Renal pelvis (tissue), 4 donors: ENCODE results near the gene SHE. TPM values are rescaled to one million over a fixed set of nuclear protein-coding genes. Genes with fewer than 3 reads are reported as not detected.
"Not testable (repeated sequence)": the region's sequence is repeated elsewhere in the genome, so short reads cannot be mapped to it uniquely, and the experiment has no call there.

ENCODE experiments used
- DNase-seq: peaks from one replicate; pipeline ENCODE4 v3.0.0-alpha.2; 2013
- polyA plus RNA-seq, 3 donors: library from polyadenylated mRNA; unstranded; fragments of 120-200 nt; gene quantifications; one replicate each; pipeline ENCODE4 v1.2.1, GENCODE V29; 2013; ENCODE audit not compliant: insufficient read length in 3 of 3

The SHE gene
- polyA plus RNA-seq, 3 donors: 10.2 to 12.4 (median 11.0) TPM

DNA sequence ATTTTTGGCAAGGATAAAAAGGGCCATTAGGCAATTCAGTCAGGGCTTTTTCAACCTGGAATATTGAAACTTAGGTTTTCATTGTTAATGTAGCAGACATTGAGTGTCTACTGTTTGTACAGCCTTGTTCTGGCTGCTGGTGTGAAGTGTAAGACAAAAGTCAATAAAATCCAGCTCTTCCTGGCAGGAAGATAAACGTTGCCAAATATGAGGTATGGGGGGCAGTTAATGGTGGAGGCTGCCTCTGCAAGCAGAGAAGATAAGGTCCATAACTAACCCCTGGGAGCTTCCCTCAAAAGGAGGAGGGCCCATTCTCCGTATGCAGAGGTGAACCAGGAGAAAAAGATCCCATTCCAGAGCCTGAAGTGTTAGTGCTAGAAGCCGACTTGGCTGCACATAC is 19.5 kb upstream of the SHE start:
- DNase-seq: no peak

DNA sequence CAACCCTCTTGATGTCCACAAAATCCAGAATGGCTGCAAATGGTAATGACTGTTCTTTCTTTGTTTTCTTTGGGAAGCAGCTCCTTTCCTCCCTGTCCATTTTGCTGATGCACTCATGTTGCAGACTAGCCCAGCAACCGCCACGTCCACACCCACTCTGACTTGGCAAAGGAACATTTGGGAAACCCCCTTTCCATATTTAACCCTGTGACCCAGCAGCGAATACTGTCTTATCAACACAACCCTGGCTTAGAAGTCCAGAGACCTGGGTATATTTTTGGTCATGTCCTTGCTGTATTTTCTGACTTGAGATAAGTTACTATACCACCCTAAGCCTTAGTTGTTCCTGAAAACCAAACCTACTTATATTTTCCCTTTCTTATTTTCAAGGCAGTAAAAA is 18.1 kb upstream of the SHE start:
- no peak for DNase-seq

DNA sequence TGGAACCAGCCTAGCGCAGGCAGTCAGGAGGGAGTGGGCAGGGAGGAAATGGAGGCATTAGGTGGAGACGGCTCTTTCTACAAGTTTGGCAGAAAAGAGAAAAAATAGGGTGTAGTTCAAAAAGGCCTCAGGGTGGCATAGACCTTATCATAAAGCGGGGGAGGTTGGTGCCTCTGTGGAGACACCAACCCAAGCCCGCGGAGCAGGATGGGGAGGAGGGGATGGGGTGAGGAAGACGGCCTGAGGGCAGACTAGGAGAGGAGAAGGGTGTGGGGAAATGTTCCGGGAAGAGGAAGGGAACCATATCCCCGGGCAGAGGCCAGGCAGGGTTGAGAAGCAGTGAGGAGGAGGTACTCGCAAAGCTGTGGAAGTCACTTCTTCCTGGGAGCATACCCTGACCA is 17.4 kb upstream of the SHE start:
- DNase-seq: no peak

DNA sequence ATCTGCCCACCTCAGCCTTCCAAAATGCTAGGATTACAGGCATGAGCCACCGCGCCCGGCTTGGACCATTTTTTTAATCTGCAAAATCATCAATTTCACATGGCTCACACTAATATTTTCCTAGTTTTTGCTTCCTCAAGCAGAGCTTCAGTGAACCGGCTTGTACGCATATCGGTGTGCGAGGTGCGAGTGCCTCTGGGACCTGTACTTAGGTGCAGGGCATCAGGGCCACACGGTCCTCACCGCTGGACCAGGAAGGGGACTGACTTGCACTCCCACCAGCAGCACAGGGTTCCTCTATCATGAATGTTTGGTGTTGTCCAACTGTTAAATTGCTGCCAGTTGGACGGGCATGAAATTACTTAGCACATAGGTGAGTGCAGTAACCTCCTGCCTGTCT is 15.4 kb upstream of the SHE start:
- no peak for DNase-seq

DNA sequence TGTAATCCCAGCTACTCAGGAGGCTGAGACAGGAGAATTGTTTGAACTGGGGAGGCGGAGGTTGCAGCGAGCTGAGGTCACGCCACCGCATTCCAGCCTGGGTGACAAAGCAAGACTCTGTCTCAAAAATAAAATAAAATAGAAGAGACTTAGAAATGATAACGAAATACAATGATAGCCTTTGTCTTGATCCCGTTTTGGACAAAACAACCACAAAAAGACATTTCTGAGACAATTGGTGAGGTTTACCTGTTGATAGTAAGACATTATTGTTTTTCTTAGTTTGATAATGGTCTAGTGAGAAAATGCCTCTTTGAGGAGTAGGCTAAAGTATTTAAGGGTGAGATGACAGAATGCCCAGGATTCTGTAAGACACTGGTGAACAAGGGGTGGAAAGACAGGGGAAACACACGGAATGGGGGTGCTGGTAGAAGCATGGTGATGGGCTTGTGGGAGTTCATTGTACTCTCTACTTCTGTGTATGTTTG is 11.9 kb upstream of the SHE start:
- no peak for DNase-seq

DNA sequence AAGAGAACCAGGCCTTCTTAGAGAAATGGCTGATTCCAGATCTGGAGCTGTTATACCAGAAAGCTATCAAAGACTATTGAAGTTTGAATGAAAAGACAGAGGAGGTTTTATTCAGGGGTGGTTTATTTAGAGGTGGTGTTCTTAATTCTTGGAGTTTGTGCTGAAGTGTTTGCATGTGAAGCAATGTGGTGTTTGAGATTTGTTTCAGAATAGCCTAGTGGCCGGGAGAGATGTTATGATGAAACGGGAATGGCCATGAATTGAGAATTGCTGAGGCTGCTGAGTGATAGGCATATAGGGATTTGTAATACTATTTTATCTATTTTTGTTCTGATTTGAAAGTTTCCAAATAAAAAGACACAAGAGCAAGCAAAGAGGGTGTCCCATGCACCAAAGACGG is 10.5 kb upstream of the SHE start:
- DNase-seq: no peak

DNA sequence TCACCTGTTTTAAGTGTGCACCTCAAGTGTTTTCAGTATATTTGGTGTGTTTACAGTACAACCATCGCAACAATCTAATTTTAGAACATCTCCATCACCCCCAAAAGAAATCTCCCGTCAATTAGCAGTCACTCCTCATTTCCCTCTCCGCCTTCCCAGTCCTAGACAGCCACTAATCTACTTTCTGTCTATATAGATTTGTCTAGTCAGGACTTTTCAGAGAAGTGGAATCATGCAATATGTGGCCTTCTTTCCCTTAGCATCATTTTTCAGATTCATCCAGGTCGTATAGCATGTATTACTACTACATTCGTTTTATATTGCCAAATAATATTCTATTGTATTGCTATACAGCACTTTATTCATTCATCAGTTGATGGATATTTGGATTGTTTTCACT is 1.7 kb upstream of the SHE start:
- DNase-seq: no peak

DNA sequence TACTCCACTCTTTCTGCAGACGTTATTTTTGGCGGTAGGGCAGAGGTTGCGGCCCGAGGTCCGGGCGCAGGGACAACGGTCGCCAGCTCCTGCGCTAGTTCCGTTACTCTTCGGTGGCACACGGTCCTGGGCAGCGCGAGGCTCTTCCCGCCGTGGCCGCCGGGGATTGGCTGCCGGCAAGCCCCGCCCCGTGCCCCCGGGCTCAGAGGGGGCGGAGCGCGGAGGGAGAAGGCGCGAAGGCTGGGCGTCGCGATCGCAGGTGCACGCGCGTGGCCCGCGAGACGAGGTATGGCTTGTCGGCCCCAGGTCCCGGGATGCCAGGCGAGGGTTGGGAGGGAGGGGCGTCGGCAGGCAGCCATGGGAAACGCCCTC is 518 bp upstream of the SHE start:
- DNase-seq: no peak

DNA sequence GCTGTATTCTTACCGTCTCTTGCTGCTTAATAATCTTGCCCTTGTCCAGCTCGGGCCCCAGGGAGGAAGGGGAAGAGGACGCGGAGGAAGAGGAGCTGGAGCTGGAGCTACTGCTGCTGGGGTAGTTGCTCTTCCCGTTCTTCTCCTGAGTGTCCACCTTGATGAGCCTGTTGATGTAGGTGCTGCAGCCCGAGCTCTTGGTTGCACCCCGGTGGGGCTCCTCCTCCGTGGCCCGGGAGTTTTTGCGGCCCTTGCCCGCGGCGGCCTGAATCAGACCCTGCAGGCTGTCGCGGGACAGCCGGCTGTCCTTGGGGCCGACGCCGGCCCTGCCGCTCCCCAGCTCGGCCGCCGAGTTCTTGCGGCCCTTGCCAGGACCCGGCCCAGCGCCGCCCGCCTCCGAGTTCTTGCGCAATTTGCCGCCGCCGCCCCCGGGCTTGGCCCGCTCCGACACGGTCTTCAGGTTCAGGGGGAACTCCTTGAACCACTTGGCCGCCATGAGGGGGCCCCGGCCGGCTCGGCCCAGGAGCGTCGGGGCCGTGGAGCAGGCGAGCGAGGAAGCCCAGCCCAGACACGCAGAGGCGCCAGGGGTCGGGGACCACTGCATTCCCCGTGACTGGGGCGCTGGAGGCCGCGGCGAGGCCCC is 668 bp downstream of the SHE start:
- DNase-seq: no peak

DNA sequence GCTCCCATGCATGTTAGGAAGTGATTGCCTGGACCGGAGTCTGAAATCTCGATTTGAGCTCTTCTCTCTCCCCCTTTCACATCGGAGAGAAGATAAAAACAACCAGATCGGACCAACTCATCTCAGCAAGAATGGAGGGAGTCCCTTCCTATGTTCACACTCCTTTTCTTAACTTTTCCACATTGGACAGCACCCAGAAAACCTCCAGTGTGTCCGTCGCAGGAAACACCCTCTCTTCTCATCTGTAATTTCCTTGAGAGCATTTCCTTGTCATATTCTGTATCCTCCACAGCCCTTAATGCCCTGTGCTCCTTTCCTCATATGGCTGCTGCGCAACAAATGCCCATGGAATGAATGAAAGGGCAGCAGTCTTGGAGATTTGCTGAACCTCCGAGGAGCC is 1.7 kb downstream of the SHE start:
- DNase-seq: no peak

DNA sequence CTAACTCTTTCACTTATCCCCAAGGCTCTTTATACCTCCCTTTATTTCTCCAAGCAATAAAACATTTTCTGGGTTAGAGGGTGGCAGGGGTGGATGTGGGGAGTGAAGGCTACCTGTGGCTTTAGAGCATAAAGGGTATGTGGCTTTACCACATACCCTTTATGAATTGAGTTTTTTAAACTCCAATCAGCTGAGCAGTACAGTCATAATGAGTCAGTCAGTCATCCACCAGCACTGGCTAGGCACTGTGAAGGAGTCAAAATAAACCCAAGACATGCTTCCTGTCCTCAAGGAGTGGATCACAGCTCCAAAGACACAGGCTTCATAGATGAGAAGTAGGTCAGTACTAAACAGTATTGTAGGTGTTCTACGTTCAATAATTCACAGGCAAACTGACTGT is 2.8 kb downstream of the SHE start:
- DNase-seq: no peak

DNA sequence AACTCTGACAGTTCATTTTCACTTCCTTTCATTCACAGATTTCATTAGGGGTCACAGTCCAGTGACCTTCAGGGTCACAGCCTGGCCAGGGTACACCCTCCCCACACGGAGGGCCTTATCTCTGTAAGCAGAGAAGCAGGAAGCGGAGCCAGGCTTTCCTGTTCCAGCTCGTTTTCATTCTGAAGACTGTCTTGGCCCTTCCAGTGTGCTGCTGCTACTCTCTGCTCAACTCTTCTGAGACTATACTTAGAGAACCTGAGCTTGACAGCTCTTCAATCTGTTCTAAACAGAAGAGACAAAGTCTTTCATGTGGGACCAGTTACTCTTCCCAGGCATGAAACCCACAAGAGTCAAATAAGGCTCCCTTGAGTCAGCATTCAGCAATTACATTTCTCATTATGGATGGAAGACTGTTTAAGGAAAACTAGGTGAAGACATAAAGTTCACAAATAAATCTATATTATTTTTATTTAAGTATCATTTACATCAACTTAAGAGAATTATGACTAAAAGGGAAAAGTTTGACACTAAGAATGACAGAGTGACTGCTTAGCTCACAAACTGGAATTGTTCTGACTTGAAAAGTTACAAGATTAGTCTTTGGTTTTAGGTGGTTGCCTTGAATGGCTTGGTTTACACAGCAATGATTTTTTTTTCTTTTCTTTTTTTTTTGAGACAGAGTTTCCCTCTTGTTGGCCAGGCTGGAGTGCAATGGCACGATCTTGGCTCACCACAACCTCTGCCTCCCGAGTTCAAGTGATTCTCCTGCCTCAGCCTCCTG is 5.0 kb downstream of the SHE start:
- DNase-seq: no peak

DNA sequence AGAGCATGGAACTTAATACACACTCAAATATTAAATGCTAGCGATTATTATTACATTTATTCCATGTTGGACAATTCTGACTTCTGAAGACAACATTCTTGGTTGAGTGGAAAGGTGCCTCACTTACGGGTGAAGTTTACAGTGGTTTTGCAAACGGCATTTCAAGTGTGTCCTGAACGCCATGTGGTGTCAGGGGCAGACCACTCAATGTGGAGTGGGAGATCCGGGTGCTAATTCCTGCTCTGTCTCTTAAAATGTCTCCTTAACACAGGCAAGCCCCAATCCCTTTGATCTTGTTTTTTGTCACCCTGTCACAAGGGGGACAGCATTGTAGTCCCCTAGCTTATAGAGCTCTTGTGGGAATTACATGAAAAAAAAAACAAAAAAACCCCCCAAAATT is 5.8 kb downstream of the SHE start:
- DNase-seq: no peak

DNA sequence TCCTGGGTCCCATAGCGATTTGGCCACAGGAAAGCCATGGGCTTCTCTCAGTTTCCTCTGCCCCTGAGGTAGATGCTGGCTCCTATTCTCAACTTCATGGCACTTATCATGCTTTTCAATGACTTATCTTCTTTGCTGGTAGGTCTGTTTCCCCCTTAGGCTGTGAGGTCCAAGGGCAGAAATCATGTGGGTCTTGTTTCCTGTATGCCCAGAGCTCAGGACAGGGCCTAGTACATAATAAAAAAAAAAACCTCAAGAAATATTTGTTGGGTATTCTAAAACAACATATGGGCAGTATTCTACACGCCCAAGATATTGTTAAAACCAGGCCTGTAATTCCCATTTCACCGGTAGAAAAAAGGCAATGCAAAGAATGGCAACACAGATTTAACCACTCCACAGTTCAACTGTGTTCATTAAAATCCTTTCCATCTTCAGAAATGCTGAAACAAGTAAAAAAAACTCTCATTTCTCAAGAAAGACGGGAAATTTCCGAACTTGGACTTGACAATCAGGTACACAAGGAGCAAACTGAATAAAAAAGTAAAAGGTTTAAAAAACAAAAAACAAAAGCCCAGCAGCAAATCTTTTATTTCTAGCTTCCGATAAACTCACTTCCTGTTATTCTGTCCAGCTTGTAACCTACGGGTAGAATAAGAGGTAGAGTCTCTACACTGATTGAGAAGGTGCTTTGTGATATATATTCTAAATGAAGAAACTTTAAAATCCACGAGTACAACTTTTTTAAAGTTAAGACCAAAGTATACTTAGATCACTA is 6.5 kb downstream of the SHE start:
- DNase-seq: no peak

DNA sequence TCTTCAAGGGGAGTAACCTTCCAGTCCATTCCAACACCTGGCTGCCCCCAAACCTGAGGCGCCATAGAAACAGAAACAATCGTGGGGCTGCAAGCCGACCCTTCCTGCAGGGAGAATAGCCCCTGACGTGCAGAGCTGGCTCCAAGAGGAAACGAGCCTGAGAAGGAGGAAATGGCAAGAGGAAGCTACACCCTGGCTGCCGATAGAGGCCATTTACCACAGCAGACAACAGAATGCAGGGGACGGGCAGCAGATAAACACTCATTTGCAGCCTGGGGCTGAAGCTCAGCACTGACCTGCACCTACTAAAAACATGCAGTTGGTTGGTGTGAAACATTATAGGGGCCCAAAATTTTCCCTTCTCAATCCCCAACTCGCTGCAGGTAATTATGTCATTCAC is 8.9 kb downstream of the SHE start:
- no peak for DNase-seq

DNA sequence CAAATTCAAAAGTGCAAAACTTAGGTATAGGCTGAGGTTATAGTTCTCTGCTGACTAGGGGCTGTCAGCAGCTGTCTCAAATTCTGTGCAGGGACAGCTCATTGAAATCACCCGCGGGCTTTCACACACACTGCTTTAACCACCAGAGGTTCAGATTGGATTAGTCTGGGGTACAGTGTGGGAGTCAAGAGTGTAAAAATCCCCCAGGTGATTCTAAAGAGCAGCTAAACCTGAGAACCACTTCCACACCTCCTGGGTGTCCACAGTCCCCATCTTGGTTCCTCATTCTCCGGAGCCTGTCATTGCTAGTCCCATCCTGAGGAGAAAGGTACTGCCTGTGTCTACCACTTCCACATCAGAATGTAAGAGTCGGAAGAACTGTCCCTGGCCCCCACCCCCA is 10.1 kb downstream of the SHE start:
- no peak for DNase-seq

DNA sequence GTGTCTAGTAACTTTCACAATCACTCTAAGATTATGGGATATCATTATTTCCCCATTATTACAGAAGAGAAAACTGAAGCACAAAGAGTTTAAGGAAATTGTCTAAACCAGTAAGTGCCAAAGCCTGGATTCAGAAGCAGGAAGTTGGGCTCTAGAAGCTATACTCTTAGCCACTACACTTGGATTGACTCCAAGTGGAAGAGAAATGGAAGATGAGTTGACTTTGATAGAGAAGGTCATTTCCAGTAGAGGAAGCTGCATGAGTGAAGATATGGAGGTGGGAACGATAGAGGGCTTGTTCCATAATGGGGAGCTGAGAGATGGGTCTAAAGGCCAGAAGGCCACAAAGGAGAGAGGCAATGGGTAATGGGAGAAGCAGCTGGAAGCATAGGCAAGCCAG is 11.9 kb downstream of the SHE start:
- DNase-seq: no peak

DNA sequence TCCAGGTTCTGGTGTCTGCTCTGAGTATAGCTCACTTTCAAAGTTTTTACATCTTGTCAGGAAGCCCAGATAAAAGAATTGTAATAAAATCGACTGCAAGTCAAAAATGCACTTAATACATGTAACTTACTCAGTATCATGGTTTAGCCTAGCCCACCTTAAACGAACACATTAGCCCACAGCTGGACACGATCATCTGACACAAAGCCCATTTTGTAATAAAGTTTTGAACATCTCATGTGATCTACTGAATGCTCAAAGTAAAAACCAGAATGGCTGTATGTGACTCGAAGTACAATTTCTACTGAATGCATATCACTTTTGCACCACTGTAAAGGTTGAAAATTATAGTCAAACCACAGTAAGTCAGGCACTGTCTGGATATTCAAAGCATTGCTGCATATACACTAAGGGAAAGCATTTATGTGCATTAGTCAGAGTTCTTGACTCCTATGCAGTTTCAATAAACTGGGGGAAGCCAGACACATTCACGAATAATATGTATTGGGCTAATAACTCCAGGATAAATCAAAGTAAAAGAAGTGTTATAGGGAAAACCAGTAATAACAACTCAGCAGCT is 12.4 kb downstream of the SHE start:
- DNase-seq: no peak

DNA sequence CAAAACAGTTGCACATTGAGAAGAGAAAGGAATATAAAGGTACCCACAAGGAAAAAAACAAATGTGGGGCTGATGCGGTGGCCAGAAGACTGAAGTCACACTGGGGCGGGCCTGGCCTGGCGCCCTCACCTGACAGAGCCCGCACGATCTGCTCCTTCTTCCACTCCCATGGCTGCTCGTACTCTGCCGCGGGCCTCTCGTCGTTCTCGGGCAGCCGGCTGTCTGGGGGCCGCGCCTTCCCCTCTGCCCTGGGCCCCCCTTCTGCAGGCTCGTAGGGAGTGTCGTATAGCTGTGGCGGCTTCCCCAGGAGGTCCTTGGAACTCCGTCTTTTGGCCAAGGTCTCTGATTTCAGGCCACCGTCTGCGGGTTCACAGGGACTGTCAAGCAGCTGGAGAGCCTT is 13.3 kb downstream of the SHE start:
- no peak for DNase-seq

DNA sequence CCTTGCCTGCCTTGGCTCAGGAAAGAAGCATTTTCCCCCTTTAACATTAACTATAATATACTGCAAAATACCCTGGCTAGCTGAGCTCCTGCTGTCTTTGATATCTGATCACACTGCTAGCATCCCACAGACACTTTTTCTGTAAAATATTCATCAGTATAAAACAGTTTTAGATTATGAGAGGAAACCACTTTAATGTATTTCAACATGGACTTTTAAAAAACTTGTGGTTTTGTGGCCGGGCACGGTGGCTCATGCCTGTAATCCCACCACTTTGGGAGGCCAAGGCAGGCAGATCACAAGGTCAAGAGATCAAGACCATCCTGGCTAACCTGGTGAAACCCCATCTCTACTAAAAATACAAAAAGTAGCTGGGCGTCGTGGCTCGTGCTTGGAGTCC is 15.5 kb downstream of the SHE start:
- DNase-seq: not testable (repeated sequence)

DNA sequence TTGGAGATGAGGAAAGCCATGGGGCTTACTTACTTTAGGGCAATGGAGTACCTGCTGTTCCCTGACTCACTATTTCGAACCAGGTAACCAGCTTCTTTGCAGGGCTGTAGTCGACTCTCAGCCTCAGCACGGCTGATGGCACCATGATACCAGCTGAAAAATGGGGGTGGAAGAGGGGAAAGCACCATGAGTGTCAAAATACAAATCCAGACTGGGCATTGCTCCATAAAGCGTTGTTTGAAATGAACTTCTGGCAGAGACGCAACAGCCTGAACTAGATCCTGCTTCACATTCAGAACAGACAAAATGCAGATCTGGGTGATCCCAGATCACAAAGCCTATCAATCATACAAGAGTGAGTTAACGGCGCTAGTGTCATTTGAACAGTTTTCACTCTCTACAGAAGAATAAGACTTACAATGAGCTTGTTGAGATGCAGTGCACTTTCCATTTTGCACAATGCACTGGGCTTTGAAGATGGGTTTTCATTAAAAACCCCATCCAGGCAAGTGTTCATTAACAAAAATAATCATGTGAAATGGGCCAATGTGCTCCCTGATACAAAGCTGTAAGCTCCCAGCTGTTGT is 16.2 kb downstream of the SHE start:
- DNase-seq: no peak

DNA sequence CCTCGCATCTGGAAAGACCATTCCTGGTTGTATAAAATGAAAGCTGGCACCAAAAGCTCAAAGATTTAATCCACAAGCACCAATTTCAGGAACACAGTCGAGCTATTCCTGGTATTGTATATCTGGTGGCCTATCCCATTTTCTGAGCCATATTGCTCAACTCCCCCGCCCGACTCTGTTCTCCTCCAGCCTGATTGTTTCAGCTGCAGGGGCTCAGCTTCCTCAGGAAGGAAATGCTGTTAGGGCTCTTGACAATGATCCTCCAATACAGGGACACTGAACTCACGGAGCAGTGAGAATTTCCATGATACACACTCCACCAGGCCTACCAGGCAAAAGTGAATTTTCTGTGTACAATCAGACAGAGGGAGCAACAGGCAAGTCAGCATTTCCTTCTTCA is 17.1 kb downstream of the SHE start:
- no peak for DNase-seq
